ENCODE results near the gene GPR153. TPM values are rescaled to one million over a fixed set of nuclear protein-coding genes. Genes with fewer than 3 reads are reported as not detected.

GPR153 gene
- total RNA-seq, 8 experiments from 2014 or later, result 13.0 to 44.0 (median 15.3) TPM

DNA sequence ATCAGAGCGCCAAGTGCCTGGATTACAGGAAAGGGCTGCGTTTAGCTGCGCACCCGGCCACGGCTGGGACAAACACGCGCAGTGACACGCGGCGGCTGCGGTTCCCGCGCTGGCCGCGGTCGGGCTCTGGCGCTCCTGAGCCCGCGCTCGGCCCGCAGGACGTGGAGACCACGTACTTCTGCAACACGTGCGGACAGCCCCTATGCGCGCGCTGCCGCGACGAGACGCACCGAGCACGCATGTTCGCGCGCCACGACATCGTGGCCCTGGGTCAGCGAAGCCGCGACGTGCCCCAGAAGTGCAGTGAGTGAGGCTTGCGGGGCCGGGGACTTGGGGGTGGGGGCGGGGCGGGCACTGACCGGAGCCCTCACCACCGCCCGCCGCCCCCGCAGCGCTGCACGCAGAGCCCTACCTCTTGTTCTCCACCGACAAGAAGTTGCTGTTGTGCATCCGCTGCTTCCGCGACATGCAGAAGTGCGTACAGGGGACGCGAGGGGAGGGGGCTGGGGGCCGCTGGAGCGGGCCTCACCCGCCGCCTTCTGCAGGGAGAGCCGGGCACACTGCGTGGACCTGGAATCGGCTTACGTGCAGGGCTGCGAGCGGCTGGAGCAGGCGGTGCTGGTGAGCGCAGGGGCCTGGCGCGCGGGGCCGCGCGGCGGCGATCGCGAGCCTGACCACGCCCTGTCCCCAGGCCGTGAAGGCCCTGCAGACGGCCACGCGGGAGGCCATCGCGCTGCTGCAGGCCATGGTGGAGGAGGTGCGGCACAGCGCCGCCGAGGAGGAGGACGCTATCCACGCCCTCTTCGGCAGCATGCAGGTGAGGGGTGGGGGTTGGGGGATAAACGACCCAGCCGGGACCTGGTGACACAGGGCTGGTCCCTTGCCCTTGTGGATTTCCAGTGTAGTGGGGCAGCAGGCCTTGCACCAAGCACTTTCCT, 51.9 kb downstream of the GPR153 start:
- WGBS, 10 experiments, result 23 to 31% methylated on average over 2 to 16 of the region's 99 CpGs; no CpG with 5 or more reads in 8 of the 10 experiments
- Histone ChIP-seq H3K27ac (peak overlapping the region in 1 of 2 donors; percentile 61), H3K4me3 (peak overlapping the region; percentile 18 to 34 (median 19)), H3K4me1 (replicated peaks in 1 of 2) (peaks cover 39 to 48% of the 10 kb centered on the region in 2 donors)
- in situ Hi-C loops (cut with MboI; ENCODE audit: low pct_unique_long_range_greater_than_20kb in 2 of 9, low sequenced_read_pairs in 9 of 9, unreplicated experiment in 9 of 9), result no loop called here
- peak; percentile 7 to 87 (median 74) for ATAC-seq (replicated peaks in 6 of 8)

DNA sequence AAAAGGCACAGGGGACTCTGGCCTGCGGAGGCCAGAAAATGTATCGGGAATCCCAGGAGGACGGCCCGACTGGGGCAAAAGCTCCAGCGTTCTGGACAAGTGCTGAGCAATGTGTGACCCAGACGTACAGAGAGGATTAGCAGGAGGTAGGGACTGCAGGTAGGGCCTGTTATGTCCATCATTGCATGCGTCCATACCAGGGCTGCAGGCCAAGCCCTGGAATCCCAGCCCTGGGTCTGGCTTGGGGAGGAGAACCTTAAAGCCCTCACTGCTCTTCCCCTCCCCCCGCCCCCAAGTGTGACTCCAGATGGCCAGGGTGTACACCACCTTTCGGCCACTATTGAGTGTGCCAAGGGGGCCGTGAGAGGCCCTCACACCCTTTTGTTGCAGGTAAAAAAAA, 53.0 kb downstream of the GPR153 start:
- 87 to 100% (median 92%) methylated on average over 1 to 7 of the region's 10 CpGs; no CpG with 5 or more reads in 6 of the 10 experiments for WGBS, 10 experiments
- Histone ChIP-seq H3K27ac (no peak overlapping the region), H3K4me3 (no peak overlapping the region)

DNA sequence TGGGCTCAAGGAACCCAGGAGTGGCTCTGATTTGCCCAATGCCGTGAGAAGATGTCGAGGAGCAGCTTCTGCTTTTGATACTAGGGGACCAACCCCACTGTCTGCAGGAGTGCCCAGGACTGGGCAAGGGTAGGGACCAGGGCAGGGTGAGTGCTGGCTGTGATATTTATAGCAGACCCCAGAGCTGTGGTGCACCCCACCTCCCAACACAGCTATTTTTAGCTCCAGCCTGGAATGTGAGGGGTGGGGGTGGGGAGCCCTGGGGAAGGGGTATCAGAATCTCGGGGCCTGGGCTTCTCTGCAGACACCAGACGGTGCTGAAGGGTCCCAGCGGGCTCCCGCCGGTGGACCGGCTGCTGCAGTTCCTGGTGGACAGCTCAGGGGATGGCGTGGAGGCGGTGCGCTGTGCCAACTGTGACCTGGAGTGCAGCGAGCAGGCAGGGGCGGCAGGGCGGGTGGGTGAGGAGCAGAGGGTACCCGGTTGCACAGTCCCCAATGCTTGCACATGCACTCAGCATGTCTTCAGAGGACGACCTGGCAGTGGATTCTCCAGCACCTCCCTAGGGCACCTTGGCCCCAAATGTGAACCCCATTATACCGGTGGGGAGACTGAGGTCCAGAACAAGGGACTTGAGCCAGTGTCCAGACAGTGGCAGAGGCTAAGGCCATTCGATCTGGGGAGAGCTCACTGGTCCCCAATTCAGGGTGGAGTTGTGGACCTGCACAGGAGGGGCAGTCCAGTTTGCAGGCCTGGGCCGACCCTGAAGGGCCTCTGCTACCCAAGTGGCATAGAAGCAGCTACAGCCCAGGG, 53.6 kb downstream of the GPR153 start:
- Histone ChIP-seq H3K4me3 (no peak overlapping the region), H3K4me1 (replicated peaks in 1 of 2) (peaks cover 31 to 41% of the 10 kb centered on the region in 2 donors), H3K27ac (no peak overlapping the region)
- in situ Hi-C loops (cut with MboI; ENCODE audit: low pct_unique_long_range_greater_than_20kb in 2 of 9, low sequenced_read_pairs in 9 of 9, unreplicated experiment in 9 of 9), result no loop called here
- 50 to 100% (median 78%) methylated on average over 1 to 9 of the region's 19 CpGs; no CpG with 5 or more reads in 3 of the 10 experiments for WGBS, 10 experiments
- no peak for ATAC-seq (replicated peaks in 6 of 8)

More for the DNA sequence above, 53.0 kb downstream of the GPR153 start:
- in situ Hi-C loops (cut with MboI; ENCODE audit: low pct_unique_long_range_greater_than_20kb in 2 of 9, low sequenced_read_pairs in 9 of 9, unreplicated experiment in 9 of 9), result no loop called here
- H3K4me1 ChIP-seq (replicated peaks in 1 of 2), result peaks cover 38 to 47% of the 10 kb centered on the region in 2 donors
- no peak for ATAC-seq (replicated peaks in 6 of 8)

DNA sequence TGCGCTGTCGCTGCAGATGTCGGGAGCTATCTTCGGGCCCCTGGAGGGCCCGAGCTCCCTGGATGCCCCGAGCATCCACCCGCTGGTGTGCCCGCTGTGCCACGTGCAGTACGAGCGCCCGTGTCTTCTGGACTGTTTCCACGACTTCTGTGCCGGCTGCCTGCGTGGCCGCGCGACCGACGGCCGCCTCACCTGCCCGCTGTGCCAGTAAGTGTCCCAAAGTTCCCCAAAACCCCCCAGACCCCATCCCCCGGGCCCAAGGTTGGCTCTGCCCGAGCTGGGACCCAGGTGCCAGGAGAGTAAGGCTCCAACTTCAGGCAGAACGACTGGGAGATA, 54.4 kb downstream of the GPR153 start:
- WGBS, 10 experiments, result 11 to 64% (median 28%) methylated on average over 1 to 3 of the region's 25 CpGs; no CpG with 5 or more reads in 6 of the 10 experiments
- H3K27ac ChIP-seq, result no peak overlapping the region
- in situ Hi-C loops (cut with MboI; ENCODE audit: low pct_unique_long_range_greater_than_20kb in 2 of 9, low sequenced_read_pairs in 9 of 9, unreplicated experiment in 9 of 9), result no loop called here
- H3K4me1 ChIP-seq (replicated peaks in 1 of 2), result peaks cover 29 to 33% of the 10 kb centered on the region in 2 donors
- peak overlapping the region in 4 of 5 donors; percentile 9 to 36 (median 18) for H3K4me3 ChIP-seq
- no peak for ATAC-seq (replicated peaks in 6 of 8)

DNA sequence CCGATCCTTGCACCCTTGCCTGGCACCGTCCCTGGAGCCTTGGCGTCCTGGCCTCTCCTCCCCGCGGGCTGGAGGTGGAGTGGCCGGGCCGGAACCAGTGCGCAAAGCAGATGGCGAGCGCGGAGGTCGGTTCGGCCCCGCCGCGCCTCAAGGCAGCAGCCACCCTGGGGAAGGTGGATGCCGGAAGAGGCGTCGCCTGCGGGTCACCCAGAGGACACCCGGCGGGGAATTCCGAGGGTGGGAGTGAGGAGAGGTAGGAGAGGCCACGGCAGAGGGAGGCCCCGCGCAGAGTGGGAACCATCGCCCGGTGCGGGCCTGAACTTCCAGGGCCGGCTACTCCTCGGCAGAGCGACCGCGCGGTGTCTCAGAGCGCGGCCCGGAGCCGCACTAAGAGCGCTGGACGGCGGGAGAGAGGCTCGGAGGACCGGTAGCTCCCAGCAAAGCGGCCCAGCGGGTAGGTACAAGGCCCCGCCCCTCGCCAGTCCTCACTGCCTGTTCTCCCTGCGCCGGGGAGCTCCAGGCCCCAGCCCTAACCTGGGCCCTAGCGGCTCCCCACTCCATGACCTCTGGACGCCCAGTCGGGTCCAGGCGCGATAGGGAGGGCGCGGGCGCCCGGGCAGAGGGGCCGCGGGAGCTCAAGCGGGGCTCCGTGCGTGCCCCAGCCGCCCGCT, 54.9 kb downstream of the GPR153 start, which contains the start of gene RNF207:
RNF207 (plus strand) TSS at position 271 of the 671 bp plus-strand sequence. CDS start 417 bp downstream, outside the sequence.
- Histone ChIP-seq H3K4me1 (replicated peaks in 1 of 2) (peaks cover 29 to 33% of the 10 kb centered on the region in 2 donors), H3K4me3 (peak within 1 kb of the TSS; percentile 5 to 36 (median 15)), H3K27ac (no peak within 1 kb of the TSS)
- peak; percentile 57 to 67 (median 66) for ATAC-seq (replicated peaks in 6 of 8)
- 0 to 26% (median 11%) methylated on average over 1 to 45 of the region's 66 CpGs; no CpG with 5 or more reads in 4 of the 10 experiments for WGBS, 10 experiments
- in situ Hi-C loops (cut with MboI; ENCODE audit: low pct_unique_long_range_greater_than_20kb in 2 of 9, low sequenced_read_pairs in 9 of 9, unreplicated experiment in 9 of 9), result no loop called here

DNA sequence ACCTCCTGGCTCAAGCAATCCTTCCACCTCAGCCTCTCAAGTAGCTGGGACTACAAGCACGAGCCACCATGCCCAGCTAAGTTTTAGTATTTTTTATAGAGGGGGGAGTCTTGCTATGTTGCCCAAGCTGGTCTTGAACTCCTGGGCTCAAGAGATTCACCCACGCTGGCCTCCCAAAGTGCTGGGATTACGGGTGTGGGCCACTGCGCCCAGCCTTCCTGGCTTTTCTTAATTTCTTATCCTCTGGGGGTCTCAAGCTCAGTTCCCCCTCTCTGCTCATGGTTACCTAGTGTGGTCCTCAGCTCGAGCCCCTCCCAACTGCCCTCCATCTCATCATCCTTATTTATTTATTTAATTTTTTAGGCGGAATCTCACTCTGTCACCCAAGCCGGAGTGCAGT, 58.6 kb downstream of the GPR153 start:
- in situ Hi-C loops (cut with MboI; ENCODE audit: low pct_unique_long_range_greater_than_20kb in 2 of 9, low sequenced_read_pairs in 9 of 9, unreplicated experiment in 9 of 9), result no loop called here
- H3K4me1 ChIP-seq (replicated peaks in 1 of 2), result peaks cover 28 to 33% of the 10 kb centered on the region in 2 donors
- WGBS, 10 experiments, result 68 to 93% (median 85%) methylated on average over 3 to 7 of the region's 7 CpGs
- no peak overlapping the region for H3K27ac ChIP-seq
- no peak for ATAC-seq (replicated peaks in 6 of 8)
- H3K4me3 ChIP-seq, result no peak overlapping the region

DNA sequence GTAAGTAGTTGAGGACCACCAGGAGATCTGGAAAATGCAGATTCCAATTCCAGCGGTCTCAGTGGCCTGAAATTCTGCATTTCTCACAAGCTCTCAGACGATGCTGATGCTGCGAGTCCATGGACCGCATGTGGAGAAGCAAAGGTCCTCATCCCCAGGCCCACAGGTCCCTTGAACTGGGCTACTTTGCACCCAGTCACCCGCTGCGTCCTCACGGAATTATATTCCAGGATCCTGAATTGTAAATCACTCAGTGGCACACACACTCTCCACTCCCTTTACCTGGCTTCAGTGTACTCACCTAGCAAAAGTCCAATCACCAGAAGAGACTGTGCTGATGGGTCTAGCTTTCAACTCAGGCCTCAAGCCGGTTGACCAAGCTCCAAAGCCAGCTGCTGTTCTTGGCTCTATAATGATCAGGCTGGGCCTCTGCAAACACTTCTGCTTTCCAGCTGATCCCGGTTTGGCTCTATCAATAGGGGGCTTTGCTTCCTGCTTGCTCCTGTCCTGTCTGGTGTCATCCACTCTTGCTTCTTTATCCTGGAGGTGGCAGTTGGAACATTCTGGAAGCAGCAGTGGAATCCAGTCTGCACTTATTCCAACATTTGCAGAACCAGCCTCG, 60.6 kb downstream of the GPR153 start:
- no peak for ATAC-seq (replicated peaks in 6 of 8)

DNA sequence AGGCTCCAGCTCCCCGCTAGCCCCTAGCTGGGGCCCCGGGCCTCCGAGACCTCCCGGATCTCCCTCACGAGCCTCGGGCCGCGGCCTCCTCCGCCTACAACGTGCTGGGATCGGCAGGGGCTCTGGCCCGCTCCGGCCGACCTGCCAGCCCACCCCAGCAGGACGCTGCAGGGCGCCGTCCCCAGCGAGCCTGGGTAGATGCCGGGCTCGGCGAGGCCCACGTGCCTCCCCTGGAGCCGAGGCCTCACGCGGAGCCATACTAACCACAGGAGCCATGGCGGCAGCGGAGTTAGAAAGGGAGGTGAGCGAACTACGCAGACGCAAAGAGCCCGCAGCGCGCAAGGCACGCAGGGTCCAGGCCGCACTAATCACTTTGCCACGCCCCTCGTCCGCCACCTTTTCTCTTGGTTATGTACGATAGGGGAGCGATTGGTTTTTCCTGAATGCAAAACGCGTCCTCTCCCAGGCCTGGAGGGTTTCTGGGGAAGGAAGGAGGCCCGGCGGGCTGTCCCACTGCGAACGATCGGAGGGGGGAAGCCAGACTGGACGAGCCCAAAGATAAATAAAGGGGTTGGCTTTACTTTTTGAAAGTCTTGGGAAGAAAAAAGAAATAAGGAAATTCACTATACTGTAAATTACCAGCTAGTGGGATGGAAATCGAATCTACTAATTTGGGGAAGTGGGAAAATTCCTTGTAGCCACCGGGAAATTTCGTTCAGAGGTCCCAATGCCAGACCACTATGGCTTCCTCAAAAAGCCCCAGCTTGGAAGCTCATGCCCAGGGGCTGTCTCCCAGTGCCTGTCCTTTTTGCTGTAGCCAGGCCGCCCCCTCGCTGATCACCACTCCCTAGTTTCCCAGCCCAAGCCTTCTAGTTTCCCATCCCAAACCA, 61.4 kb downstream of the GPR153 start, which contains the start of gene RPL22:
RPL22 (minus strand) TSS at position 298 of the 890 bp plus-strand sequence; CDS start at position 276, 22 bp downstream.
- Histone ChIP-seq H3K27ac (peak within 1 kb of the TSS; percentile 67 to 90), H3K4me3 (peak within 1 kb of the TSS; percentile 71 to 98 (median 89)), H3K4me1 (replicated peaks in 1 of 2) (peaks cover 17 to 19% of the 10 kb centered on the region in 2 donors)
- 0 to 2% (median 1%) methylated on average over 2 to 40 of the region's 53 CpGs; no CpG with 5 or more reads in 3 of the 10 experiments for WGBS, 10 experiments
- peak; percentile 91 to 98 (median 97) for ATAC-seq (replicated peaks in 6 of 8)
- in situ Hi-C loops (cut with MboI; ENCODE audit: low pct_unique_long_range_greater_than_20kb in 2 of 9, low sequenced_read_pairs in 9 of 9, unreplicated experiment in 9 of 9), result loop anchor here in 3 of 9 experiments (25.0 kb wide), 1 partner anchor 137 kb away; no protein-coding TSS in a partner anchor

More for the DNA sequence above, 60.6 kb downstream of the GPR153 start:
- Histone ChIP-seq H3K4me1 (replicated peaks in 1 of 2) (peaks cover 21 to 22% of the 10 kb centered on the region in 2 donors), H3K27ac (peak overlapping the region; percentile 50 to 90), H3K4me3 (peak overlapping the region; percentile 29 to 98 (median 89))
- in situ Hi-C loops (cut with MboI; ENCODE audit: low pct_unique_long_range_greater_than_20kb in 2 of 9, low sequenced_read_pairs in 9 of 9, unreplicated experiment in 9 of 9), result no loop called here
- 19 to 73% (median 58%) methylated on average over 1 to 9 of the region's 10 CpGs for whole genome bisulfite sequencing, 10 experiments

DNA sequence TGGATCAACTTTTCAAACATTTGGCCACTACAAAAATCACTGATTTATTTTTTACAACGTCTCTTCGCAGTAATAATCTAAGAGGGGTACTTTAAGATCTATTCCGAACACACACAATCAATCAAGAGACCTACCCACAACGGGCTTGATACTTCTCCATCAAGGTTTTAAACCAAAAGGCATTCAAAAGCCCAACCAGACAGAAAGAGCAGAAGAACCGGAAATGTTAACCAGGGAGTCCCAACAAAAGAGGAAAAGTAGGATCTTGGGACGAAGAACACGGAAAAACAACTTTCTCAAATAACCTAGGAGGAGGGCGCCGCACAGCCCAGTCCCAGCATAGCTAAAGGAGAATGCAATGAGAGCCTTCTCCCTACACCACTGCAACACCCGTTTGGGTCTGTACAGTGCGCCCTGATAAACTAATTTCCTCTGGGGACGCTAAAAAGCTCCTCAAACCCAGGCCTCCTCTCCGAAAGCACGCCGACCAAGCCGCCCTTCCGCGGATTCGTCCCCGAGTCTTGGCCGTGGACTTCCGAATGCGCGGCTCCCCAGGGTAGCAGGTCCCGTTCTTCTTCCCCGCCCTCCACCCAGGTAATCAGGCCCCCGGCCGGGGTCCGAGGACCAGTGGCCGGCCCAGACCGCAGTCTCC, 62.1 kb downstream of the GPR153 start:
- in situ Hi-C loops (cut with MboI; ENCODE audit: low pct_unique_long_range_greater_than_20kb in 2 of 9, low sequenced_read_pairs in 9 of 9, unreplicated experiment in 9 of 9), result loop anchor here in 3 of 9 experiments (25.0 kb wide), 1 partner anchor 136 kb away; no protein-coding TSS in a partner anchor
- WGBS, 10 experiments, result 0 to 12% (median 2%) methylated on average over 4 to 26 of the region's 31 CpGs; no CpG with 5 or more reads in 1 of the 10 experiments

DNA sequence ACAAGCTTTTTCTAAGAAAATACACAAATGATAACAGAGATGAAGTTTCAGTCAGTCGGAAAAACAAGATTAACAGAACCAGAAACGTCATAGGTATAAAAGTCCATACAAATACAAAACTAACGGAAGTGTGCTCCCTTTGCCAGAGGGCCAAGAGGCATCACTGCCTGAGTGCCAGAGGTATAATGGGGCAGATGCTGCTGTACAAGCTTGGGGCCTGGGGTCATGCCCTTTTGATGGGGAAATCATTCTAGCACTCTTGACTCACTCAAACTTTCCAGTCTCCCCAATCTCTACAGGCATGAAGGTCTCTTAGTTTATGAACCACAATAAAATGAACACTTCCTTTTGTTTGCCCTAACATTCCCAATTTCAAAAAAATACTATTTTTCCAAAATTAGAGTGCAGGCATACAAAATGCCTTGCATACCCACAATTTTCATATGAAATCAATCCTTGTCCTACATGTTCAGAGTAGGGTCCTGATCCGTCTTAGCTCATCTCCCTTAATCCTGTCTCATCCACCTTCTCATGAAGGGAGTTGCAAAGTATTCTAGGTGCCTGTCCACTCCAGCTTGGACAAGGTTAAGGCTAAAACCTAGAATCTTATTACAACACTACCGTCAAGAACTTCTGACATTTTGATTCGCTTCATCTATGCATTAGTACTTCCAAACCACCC, 63.0 kb downstream of the GPR153 start:
- in situ Hi-C loops (cut with MboI; ENCODE audit: low pct_unique_long_range_greater_than_20kb in 2 of 9, low sequenced_read_pairs in 9 of 9, unreplicated experiment in 9 of 9), result loop anchor here in 3 of 9 experiments (25.0 kb wide), 1 partner anchor 136 kb away; no protein-coding TSS in a partner anchor
- H3K4me1 ChIP-seq (replicated peaks in 1 of 2), result peaks cover 17 to 19% of the 10 kb centered on the region in 2 donors
- H3K4me3 ChIP-seq, result peak overlapping the region; percentile 71 to 98 (median 89)
- ATAC-seq (replicated peaks in 6 of 8), result no peak
- H3K27ac ChIP-seq, result no peak overlapping the region
- 20 to 85% (median 65%) methylated on average over 1 to 6 of the region's 6 CpGs for WGBS, 10 experiments

More for the DNA sequence above, 62.1 kb downstream of the GPR153 start:
- Histone ChIP-seq H3K4me3 (peak overlapping the region; percentile 71 to 98 (median 89)), H3K27ac (peak overlapping the region; percentile 67 to 90), H3K4me1 (replicated peaks in 1 of 2) (peaks cover 17 to 19% of the 10 kb centered on the region in 2 donors)
- peak in 4 of 8 experiments; percentile 9 to 24 (median 20) for ATAC-seq (replicated peaks in 6 of 8)

Data from motor neuron (in vitro differentiated cells).